Osteoblast (primary cell): ENCODE results near the gene ANKH. TPM values are rescaled to one million over a fixed set of nuclear protein-coding genes. Genes with fewer than 3 reads are reported as not detected.
A peak's percentile ranks its signal among the peaks of the same experiment; 100 is the strongest.

Experiments
- DNase-seq: peaks from one replicate; pipeline ENCODE4 v3.0.0; 2011; ENCODE audit warnings: low spot score, mixed read lengths; ENCODE audit not compliant: insufficient read length; ENCODE audit errors: missing footprints
- H2AFZ ChIP-seq: 2 replicates; pipeline ENCODE4 v1.6.0; 2011; ENCODE audit warnings: mild to moderate bottlenecking, low read length
- H3K27ac ChIP-seq: 2 replicates; pipeline ENCODE4 v1.5.1; 2011; ENCODE audit warnings: mild to moderate bottlenecking, low read depth, low read length, moderate library complexity
- H3K27me3 ChIP-seq: 2 replicates; pipeline ENCODE4 v1.6.0; 2012; ENCODE audit warnings: mild to moderate bottlenecking, control low read depth, inconsistent platforms, low read length, moderate library complexity; ENCODE audit not compliant: insufficient read depth
- H3K36me3 ChIP-seq: 2 replicates; pipeline ENCODE4 v1.5.1; 2011; ENCODE audit warnings: mild to moderate bottlenecking, low read length, control low read depth, moderate library complexity; ENCODE audit not compliant: insufficient read depth
- H3K4me1 ChIP-seq: 2 replicates; pipeline ENCODE4 v1.5.1; 2011; ENCODE audit warnings: mild to moderate bottlenecking, low read length, control low read depth, moderate library complexity; ENCODE audit not compliant: insufficient read depth
- H3K4me2 ChIP-seq: 2 replicates; pipeline ENCODE4 v1.6.0; 2011; ENCODE audit warnings: mild to moderate bottlenecking, low read length; ENCODE audit not compliant: insufficient read depth
- H3K4me3 ChIP-seq: fragments of 200-600 bp; sonication (generic); 3 replicates; pipeline ENCODE4 v1.5.1; 2012; ENCODE audit warnings: mild to moderate bottlenecking, low read length, inconsistent platforms; ENCODE audit not compliant: insufficient read depth
- H3K79me2 ChIP-seq: 2 replicates; pipeline ENCODE4 v1.6.0; 2012; ENCODE audit warnings: mild to moderate bottlenecking, low read length, control low read depth, inconsistent platforms; ENCODE audit not compliant: insufficient read depth
- H3K9me3 ChIP-seq: 2 replicates; pipeline ENCODE4 v1.5.1; 2011; ENCODE audit warnings: low read depth, low read length, control low read depth
- H4K20me1 ChIP-seq: 2 replicates; pipeline ENCODE4 v1.6.0; 2012; ENCODE audit warnings: mild to moderate bottlenecking, low read length, control low read depth; ENCODE audit not compliant: insufficient read depth
- total RNA-seq: library from RNA; depleted of rRNA; stranded (reverse); fragments of >200 nt; gene quantifications from 2 replicates; pipeline ENCODE4 v1.2.3, GENCODE V29; 2012
- TF ChIP-seq, protein P1 (sequence below): IDR thresholded peaks from 2 replicates; pipeline ENCODE4 v1.5.1; 2011; ENCODE audit warnings: mild to moderate bottlenecking, low read depth, low read length, moderate library complexity; ENCODE audit errors: extremely low read depth

The ANKH gene
- total RNA-seq, 1 donor: 125 TPM

DNA sequence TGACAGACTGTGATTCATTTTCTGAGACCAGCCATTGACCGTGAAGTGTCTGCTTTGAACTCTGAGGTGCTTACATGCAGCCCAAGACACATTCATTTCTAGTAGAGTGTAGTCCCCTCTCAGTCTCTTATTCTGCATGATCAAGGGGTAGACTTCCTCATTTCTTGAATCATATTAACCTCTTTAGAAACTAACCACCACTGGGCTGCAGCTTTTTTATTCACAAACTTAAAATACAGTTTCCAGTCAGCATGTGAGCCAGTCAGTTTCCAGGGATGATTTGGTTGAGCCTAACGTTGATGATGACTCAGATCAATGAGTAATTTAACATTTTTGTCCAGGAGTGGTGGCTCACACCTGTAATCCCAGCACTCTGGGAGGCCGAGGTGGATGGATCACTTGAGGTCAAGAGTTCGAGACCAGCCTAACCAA lies 147.9 kb downstream of the ANKH start:
- TF ChIP-seq, protein P1, sequence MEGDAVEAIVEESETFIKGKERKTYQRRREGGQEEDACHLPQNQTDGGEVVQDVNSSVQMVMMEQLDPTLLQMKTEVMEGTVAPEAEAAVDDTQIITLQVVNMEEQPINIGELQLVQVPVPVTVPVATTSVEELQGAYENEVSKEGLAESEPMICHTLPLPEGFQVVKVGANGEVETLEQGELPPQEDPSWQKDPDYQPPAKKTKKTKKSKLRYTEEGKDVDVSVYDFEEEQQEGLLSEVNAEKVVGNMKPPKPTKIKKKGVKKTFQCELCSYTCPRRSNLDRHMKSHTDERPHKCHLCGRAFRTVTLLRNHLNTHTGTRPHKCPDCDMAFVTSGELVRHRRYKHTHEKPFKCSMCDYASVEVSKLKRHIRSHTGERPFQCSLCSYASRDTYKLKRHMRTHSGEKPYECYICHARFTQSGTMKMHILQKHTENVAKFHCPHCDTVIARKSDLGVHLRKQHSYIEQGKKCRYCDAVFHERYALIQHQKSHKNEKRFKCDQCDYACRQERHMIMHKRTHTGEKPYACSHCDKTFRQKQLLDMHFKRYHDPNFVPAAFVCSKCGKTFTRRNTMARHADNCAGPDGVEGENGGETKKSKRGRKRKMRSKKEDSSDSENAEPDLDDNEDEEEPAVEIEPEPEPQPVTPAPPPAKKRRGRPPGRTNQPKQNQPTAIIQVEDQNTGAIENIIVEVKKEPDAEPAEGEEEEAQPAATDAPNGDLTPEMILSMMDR: no peak
- DNase-seq: no peak
- no peak overlapping the region for H2AFZ ChIP-seq
- no peak overlapping the region for H3K4me2 ChIP-seq
- no peak overlapping the region for H3K4me3 ChIP-seq
- H3K27me3 ChIP-seq: no peaks in the 10 kb centered on the region
- no peak overlapping the region for H3K27ac ChIP-seq
- no peaks in the 10 kb centered on the region for H4K20me1 ChIP-seq
- peaks cover 47% of the 10 kb centered on the region for H3K4me1 ChIP-seq
- peaks cover 25% of the 10 kb centered on the region for H3K36me3 ChIP-seq
- H3K79me2 ChIP-seq: no peaks in the 10 kb centered on the region
- H3K9me3 ChIP-seq: no peaks in the 10 kb centered on the region

DNA sequence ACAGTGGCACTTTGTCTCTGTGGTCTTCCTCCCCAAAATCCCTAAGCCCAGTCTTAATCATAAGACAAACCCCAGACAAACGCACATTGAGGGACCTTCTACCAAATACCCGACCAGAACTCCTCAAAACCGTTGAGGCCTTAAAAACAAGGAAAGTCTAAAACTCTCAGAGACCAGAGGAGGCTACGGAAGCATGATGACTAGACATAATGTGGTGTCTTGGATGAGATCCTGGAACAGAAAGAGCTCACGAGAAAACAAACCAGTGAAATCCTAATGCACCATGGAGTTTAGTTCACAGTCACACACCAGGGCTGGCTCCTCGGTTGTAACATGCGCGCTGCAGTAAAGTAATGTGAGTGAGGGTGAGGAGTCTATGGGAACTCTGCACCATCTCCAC lies 148.7 kb downstream of the ANKH start:
- TF ChIP-seq, protein P1: no peak

DNA sequence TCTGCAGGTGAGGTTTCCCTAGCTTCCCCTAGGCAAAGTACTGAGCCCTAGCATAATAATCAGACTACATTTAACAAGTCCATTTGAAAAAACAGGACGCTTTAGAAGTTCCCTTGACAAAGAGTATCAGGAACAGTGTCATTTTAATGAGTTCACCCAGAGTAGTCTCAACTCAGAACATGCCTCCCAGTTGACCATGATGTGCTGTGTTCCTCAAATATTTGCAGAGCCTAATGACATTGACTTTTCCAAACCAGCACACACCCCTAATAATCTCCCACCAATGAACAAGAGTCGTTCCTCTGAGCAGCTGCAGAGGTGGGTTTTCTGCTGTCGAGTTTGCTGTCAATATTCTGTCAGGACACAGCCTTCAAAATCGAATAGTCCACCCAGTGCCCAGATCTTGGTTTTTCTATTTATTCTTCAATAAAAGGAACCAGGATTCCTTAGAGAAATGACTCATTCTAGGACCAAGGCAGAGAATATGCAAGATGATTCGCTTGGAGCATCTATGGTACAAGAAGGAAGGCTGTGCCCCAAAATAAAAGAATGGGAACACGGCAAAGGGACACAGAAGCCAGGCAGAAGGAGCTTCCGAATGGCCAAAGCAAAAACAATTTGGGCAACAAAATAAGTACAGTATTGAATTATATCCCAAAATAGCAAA lies 149.5 kb downstream of the ANKH start:
- H3K4me2 ChIP-seq: no peak overlapping the region
- H3K4me3 ChIP-seq: no peak overlapping the region
- H3K27ac ChIP-seq: no peak overlapping the region
- H3K36me3 ChIP-seq: peaks cover 23% of the 10 kb centered on the region
- H3K27me3 ChIP-seq: no peaks in the 10 kb centered on the region
- H3K4me1 ChIP-seq: peaks cover 39% of the 10 kb centered on the region
- TF ChIP-seq, protein P1: no peak
- no peaks in the 10 kb centered on the region for H4K20me1 ChIP-seq
- DNase-seq: peak; percentile 80
- H3K79me2 ChIP-seq: no peaks in the 10 kb centered on the region
- no peaks in the 10 kb centered on the region for H3K9me3 ChIP-seq
- no peak overlapping the region for H2AFZ ChIP-seq

More for the DNA sequence above, 148.7 kb downstream of the ANKH start:
- Histone ChIP-seq H3K27me3 (no peaks in the 10 kb centered on the region), H3K79me2 (no peaks in the 10 kb centered on the region), H4K20me1 (no peaks in the 10 kb centered on the region), H3K36me3 (peaks cover 20% of the 10 kb centered on the region), H3K9me3 (no peaks in the 10 kb centered on the region), H3K4me1 (peaks cover 45% of the 10 kb centered on the region), H3K4me2 (no peak overlapping the region), H3K27ac (no peak overlapping the region), H3K4me3 (no peak overlapping the region), H2AFZ (no peak overlapping the region)
- DNase-seq: no peak

DNA sequence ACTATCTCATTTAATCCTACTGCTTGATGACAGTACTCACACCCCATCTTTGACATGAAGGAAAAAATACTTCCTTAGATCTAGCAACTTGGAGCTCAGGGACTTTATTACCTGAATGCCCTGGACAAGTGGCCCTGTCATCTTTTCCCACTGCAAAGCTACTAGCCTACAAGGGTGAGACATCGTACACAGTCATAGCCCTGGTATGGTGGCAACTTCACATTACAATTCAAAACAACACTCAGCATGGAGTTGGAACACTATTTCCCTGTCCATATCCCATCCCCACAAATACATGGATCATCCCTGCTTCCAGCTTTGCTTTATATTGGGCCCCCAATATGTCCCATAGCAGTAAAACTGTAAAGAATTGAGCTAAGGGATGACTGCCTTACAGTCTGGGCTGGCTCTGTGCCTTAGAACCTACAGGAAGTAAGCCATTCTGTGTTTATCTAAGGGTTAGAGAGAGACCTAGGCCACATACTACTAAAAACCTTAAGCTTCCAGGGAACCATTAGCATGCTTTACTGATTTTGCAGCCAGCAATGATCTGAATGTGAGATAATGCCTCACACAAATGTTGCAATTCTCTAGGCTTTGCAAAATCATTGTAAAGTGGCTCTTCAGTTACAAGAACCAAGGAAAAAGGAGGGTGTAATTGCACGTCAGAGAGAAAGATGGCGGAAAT lies 151.2 kb downstream of the ANKH start:
- peaks cover 26% of the 10 kb centered on the region for H3K4me1 ChIP-seq
- peak overlapping the region; percentile 82 for H3K27ac ChIP-seq
- H3K79me2 ChIP-seq: no peaks in the 10 kb centered on the region
- H4K20me1 ChIP-seq: no peaks in the 10 kb centered on the region
- TF ChIP-seq, protein P1: no peak
- H3K4me3 ChIP-seq: no peak overlapping the region
- peaks cover 37% of the 10 kb centered on the region for H3K36me3 ChIP-seq
- no peaks in the 10 kb centered on the region for H3K27me3 ChIP-seq
- no peaks in the 10 kb centered on the region for H3K9me3 ChIP-seq
- H2AFZ ChIP-seq: no peak overlapping the region
- peak overlapping the region; percentile 25 for H3K4me2 ChIP-seq
- peak; percentile 90 for DNase-seq
